GM18907 (cell line): ENCODE results near the gene CHST8.
"Not testable (repeated sequence)": the region's sequence is repeated elsewhere in the genome, so short reads cannot be mapped to it uniquely, and the experiment has no call there.

Experiments
- ATAC-seq: cut with Tn5 transposase; IDR thresholded peaks from one replicate; pipeline ENCODE4 v1.9.1; 2021; ENCODE audit warnings: mild to moderate bottlenecking, moderate library complexity; ENCODE audit not compliant: unreplicated experiment

Gene CHST8

GRCh38 chr19:33618363-33618762 is 3.4 kb upstream of the CHST8 start:
- not testable (repeated sequence) for ATAC-seq

GRCh38 chr19:33618884-33619283 is 2.9 kb upstream of the CHST8 start:
- ATAC-seq, result no peak

DNA sequence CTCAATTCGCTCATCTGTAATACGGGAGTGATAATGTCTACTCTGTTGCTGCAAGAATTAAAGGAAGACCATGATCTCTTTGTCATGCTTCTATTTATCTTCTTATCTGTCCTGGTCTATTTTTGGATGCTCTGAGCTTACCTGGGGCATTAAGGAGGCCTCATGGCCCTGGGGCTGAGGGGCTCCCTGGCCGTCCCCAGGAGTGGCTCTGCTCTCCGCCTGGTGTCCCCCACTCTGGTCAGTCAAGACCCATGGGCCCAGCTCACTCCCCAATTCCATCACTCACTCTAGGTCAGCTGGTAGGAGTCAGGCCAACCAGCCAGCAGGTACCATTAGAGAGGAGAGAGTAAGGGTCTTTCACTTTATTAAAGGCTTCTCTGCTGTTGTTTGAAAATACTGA is 1.1 kb upstream of the CHST8 start:
- no peak for ATAC-seq

DNA sequence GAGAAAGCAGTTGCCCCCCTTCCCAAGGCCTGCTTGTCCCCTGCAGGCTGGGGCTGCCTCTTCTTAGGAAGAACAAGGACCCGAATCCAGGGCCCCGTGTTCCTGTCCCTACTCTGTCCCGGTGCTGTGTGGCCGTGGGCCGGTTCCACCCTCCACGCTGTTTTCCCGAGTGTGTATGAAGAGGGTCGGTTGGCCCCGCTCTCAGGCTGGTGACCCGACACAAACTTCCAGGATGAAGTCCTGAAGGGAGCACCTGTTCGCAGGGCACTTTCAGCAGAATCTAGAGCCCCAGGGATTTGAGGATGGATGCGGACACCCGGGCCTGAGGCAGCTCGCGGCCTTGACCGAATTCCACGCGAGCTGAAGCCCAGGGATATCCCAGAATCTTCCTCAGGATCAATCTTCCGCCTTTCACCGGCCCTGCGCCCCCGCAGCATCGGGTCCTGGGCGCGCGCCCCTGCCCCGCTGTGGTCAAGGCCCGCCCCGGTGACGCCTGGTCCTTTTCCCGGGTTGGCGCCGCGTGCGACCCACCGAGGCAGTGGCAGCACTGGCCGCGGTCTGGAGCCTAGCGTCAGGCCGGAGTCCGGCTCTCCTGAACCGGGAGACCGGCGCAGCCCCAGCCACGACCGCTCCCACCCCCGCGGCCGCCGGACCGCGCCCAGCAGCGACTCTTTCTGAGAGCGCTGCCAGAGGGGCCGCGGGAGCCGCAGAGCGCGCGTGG is 528 bp upstream of the CHST8 start:
- ATAC-seq, result no peak

DNA sequence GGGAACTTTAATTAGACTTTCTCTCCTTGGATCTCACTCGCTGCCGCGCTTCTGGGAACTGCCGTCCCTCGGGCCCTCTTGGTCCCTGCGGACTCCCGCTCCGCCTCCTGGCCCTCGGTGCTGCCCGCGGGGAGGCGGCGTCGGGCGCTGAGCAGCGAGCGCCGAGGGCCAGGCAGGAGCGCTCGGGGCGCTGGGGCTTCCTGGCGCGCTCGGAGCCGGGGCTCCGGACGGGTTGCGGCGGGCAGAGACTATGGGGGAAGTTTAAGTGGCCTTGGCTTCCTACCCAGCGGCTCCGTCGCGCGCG is 704 bp downstream of the CHST8 start:
- no peak for ATAC-seq

DNA sequence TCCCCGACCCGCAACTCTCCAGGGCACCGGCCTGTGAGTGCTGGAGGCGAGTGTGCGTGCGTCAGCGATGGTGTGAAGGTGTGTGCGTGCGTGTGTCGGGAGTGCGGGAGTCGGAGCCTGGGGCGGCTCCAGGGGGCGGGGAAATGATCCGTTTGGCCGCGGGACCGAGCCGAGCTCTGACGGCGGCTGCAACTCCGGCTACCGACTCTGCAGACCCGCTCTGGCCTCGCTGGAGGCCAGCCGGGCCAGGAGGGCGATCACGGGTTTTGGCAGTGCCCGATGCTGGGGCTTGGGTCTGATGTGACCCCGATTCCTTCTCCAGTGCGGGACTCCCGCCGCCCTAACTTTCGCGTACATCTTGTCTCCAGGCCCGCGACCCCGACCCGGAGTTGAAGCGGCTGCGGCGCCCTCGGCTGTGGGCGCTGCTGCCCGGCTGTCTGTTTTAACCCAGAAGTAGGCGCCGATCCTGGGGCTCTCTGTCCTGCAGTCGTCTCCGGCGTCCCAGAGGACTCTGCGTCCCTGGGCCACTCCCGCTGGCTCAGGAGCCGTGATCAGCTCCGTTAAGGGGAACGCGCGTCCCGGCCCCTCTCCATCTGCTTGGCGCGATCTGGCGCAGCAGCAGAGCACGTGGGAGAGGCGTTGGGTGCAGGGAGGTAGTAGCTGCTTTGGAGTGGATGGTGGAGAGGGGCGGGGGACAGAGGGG is 1.2 kb downstream of the CHST8 start:
- ATAC-seq, result no peak

DNA sequence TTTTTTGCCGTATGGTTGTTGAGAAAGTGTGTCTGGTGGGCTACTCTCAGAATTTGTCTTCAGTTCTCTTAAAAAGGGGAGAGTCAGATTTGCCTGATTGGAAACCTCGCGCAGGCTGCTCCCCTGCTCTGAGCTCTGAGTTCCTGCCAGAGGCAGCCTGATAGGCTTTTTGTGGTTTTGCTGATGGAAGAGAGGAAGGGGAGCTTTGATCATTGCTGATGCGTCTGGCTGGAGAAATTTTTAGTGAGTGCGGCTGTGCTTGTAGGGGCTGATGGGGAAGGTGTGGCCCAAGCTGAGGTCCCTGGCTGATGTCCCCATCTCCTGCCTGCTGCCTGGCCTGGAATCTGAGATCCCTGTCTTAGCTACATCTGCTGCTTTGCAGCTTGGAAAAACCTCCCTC is 2.8 kb downstream of the CHST8 start:
- no peak for ATAC-seq

DNA sequence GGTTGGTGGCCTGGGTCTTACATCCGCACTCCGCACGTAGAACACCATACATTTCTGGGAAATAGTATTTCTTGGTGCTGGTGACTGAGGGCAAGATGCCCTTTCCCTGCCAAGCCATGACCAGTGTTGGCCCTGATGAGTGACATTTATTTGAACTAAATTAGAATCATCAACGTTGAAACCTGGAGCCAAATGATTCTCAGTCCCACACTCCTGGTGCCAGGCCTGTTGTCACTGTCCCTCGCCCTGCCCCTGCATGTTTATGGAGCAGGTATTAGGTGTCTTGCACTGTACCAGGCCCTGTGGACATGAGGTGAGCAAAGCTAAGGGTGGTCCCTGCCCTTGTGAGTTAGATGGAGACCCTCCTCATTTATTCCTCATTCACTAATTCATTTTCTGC is 5.8 kb downstream of the CHST8 start:
- ATAC-seq, result no peak

DNA sequence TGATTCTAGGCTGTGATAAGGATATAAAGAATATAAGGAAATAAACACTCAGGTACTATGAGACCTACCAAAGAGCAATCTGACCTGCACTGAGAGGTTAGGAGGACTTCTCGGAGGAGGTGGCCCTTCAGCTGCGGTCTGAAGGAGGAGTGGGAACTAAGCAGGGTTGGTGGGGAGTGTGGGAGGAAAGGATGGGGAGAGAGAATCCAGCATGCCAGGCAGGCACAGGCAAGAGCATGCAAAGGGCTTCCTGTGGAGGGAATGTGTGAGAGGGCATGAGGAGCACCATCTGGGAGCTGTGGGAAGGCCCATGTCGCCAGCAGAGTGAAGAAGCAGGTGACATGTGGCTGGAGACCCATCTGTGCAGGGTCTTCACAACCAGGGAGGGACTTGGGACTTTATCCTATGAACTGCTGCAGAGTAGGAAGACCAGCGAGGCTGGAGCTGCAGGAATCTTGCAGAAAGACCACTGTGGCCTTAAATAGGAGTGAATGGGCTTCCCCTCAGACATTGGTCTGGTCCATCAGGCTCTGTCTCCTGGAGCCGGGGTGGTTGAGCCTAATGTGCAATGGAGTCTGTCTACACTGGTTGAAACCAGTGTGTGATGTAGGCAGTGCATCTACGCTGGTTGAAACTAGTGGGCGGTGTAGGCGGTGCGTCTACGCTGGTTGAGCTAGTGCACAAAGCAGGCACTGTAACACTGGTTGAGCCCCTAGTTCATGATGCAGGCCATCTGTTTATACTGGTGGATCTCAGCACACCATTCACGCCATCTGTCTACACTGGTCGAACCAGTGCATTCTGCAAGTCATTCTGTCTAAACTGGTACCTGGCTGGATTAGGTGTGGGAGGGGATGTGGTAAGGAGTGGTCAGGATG is 6.4 kb downstream of the CHST8 start:
- no peak for ATAC-seq

DNA sequence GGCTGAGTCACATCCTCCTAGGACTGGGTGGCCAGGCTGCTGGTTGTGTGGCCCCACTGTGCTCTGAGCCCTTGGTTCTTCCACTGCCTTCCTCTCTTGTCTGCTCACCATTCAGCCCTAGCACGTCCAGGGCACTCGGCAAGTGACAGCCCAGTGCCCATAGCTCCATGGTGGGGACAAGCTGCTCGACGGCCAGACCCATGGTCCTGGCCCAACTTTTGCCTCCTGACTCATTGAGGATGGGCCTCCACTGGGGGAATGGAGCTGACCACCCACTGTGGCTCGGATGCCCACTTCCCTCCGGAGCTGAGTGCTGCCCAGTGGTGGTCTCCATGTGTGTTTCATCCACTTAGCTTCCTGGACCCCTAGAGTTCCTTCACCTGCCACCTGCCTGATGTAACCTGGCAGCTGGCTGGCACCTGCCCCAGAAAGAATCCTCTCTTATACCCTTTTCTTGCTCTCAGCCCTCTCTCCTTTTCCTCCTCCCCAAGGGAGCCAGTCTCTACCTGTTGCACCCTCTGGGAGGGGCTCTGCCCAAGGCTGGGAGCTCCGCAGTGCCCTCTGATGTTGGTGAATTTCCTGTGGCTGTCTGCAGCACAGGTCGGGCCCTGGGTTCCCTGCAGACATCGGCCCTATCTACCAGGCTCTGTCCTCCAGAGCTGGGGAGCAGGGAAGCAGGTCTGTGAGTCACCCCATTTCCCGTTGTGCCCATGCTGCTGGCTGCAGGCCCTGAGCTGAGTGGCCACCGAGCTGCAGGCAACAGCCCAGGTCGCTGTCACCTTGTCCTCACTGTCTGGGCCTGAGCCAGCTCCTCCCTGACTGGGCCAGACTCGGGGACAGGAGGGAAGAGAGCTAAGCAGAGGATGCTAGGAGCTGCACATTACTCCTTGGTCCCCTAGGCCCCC is 7.4 kb downstream of the CHST8 start:
- no peak for ATAC-seq

- no peak for ATAC-seq
Measured at GRCh38 chr19:33629826-33630375, 8.1 kb downstream of the CHST8 start.

GRCh38 chr19:33630880-33631608 is 9.3 kb downstream of the CHST8 start:
- ATAC-seq, result no peak

GRCh38 chr19:33631609-33631973 is 9.8 kb downstream of the CHST8 start:
- ATAC-seq, result no peak

DNA sequence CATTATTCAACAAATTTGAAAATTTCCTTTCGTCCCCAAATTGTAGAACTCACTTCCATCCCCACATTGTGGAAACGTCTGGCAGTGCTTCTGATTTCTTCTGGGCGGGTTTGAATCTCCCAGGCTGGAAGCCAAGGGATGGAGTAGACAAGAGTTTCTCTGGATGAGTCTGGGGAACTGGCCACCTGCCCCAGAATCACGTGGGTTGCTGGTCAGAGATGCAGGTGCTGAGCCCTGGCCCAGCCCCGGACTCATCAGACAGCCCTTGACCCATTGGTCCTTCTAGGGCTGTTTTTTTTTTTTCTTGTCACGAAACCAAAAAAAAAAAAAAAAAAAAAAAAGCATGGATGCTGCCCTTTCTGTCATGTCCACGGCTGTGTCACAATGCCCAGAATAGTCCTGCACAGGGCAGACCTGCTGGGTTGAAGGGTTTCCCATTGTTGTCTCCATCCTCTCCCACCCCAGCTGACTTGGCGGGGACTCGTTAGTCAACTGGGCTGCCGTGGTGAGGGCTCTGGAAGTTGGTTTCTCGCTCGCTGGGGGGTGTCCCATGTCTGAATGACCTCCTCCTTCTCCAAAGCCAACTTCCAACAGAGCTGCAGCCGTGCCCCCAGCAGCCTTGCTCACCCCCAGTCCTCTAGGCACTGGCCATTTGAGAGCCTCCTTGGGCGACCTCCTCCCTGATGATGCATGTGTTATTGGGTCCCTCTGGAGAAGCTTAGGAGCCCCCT is 12.8 kb downstream of the CHST8 start:
- ATAC-seq, result no peak

DNA sequence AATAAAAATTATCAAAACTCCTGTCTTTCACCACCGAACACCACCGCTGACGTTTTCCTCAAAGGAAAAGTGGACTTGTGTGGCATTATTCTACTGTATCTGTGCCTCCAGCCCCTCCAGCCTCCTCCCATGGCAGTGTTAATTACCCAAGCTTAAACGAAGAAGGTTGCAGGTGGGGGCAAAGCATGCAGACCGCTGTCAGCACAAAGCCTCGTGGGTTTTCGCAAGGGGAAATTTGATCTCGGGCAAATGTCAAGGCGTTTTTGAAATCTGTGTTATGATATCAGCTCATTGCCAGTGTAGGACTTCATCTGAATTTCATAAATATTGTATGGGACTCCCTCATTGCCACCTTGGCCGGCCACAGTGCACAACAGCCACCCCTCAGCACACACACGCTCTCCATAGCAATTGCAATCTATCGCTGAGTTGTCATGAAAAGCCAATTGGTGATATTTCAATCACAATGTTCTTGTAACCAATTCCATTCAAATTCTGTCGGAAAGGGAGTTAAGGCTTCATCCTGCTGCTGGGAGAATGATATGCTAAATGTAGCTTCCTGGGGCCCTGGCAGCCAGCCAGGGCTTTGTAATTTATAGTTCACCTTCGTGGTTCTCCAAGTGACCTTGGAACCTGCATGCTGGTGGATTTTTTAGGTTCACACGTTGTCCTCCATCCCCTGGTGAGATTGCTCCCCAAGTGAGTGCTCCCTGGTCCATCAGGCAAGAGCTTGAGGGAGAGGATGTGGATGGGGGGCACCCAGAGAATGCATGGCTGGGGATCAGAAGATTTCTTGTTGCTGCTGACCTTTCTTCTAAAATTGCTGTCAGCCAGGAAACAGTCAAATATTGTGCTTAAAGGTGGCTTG is 16.6 kb downstream of the CHST8 start:
- ATAC-seq, result no peak

DNA sequence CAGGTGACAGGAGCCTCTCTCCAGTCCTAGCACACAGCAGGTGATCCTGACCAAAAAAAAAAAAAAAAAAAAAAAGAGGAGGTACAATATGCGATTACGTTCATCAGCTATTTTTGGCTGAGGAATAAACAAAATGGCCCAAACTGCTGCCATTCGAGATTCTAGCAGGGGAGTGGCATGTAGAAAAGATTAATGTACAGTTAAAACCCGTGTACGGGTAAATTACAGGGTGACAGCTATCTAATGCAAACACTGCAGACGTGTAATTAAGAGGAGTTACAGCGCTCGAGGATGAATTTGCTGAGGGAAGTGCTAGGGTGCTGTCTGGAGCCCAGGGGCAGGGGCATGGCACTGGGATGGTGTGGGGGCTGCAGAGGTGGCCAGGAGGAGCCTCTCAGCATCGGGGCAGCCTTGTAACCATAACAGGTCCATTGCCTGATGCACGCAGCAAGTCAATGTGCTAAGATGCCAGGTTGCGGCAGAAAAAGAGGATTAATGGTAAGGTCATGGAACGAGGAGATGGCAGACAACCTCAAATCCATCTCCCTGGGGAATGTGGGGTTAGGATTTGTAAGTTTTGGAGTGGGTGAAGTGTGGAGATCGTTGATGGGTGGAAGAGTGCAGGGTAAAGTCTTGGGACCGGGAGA is 17.4 kb downstream of the CHST8 start:
- no peak for ATAC-seq

DNA sequence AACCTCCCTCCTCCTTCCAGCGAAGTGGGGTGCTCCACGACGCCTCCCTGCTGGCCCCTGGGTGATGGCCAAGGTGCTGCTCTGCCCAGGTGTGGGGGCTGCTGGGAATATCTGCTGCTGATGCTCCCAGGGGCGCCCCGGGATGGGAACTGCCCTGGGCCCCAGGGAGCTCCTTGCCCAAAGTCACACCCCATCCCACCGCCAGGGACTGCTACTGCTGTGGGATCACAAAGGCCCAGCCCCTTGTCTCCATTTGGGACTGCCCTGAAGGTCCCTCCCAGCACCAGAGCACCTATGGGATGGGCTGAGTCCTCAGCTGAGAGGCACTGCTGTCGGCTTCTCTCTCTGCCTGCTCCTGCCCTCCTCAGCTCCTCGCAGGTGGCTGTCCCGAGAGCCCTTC is 19.0 kb downstream of the CHST8 start:
- no peak for ATAC-seq

DNA sequence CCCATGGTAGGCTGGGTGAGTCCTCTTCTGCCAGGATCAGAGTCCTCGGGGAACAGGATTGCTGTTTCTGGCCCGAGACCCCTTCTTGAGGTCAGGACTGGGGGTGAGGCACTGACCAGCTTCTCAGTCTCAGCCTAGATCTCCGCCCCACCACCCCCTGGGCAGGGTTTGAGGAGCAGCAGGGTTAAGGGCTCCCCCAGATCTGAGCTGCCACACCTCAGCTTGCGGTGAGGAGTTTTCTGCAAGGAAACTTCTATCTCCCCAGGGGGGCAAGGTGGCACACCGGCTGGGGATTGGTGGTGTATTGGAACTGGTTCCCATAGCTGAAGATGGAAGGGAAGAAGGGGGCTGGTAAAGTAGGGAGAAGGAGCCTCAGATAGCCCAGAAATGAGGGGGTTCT is 19.5 kb downstream of the CHST8 start:
- ATAC-seq, result no peak
